ENCODE data around the gene OLIG3. TPM values are rescaled to one million over a fixed set of nuclear protein-coding genes. Genes with fewer than 3 reads are reported as not detected.

The OLIG3 gene
- total and polyA plus RNA-seq, 2 of the 13 experiments (the other 11 are each of a cell fraction or from before 2014, with no cell fraction given): not detected

GRCh38 chr6:137487869-137488149 lies 6.4 kb downstream of the OLIG3 start:
- no peak overlapping the region for H3K27ac ChIP-seq (ENCODE audit: extremely low read length, insufficient read depth, low read length)
- POLR2A ChIA-PET: no interaction called here
- H3K79me2 ChIP-seq (ENCODE audit: insufficient read depth, low read length): no peaks in the 10 kb centered on the region
- no peak overlapping the region for H3K9ac ChIP-seq (ENCODE audit: insufficient read depth, low read depth, low read length)
- DNase-seq (ENCODE audit: low spot score): no peak
- CTCF ChIA-PET (ENCODE audit: low intra/inter-chr PET ratio, low total read pairs): no interaction called here
- H3K36me3 ChIP-seq (replicated peaks in 1 of 2; ENCODE audit: control insufficient read depth in 1 of 2, insufficient read depth in 2 of 2, low read length in 2 of 2): no peaks in the 10 kb centered on the region
- TF ChIP-seq TARDBP (CRISPR knock-in tag; IDR thresholded peaks at IDR 0.05) (no peak), PHB2 (IDR thresholded peaks at IDR 0.05; ENCODE audit: partially characterized antibody) (no peak), MIXL1 (CRISPR knock-in tag; IDR thresholded peaks at IDR 0.05) (no peak), ZFP91 (CRISPR knock-in tag; IDR thresholded peaks at IDR 0.05; ENCODE audit: borderline replicate concordance) (no peak), ZNF468 (CRISPR knock-in tag; IDR thresholded peaks at IDR 0.05) (no peak), HIC2 (CRISPR knock-in tag; IDR thresholded peaks at IDR 0.05; ENCODE audit: low read depth) (no peak), FOXM1 (CRISPR knock-in tag; IDR thresholded peaks at IDR 0.05) (no peak), RERE (CRISPR knock-in tag; IDR thresholded peaks at IDR 0.05; ENCODE audit: low read depth) (no peak), ZMAT5 (CRISPR knock-in tag; IDR thresholded peaks at IDR 0.05; ENCODE audit: borderline replicate concordance, low read depth) (no peak), ZNF292 (CRISPR knock-in tag; IDR thresholded peaks at IDR 0.05; ENCODE audit: borderline replicate concordance, low read depth) (no peak), NCOA5 (CRISPR knock-in tag; IDR thresholded peaks at IDR 0.05) (no peak), AGO2 (optimal IDR thresholded peaks at IDR 0.05; ENCODE audit: low read depth, low read length) (no peak)
- TF ChIP-seq, protein P1, sequence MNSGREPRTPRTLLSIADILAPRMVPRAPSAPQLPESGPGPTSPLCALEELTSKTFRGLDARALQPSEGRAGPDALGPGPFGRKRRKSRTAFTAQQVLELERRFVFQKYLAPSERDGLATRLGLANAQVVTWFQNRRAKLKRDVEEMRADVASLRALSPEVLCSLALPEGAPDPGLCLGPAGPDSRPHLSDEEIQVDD (CRISPR knock-in tag; IDR thresholded peaks at IDR 0.05; ENCODE audit: borderline replicate concordance): no peak
- no peaks in the 10 kb centered on the region for H4K20me1 ChIP-seq (ENCODE audit: insufficient read depth, low read length)
- no peak for ATAC-seq
- H3K4me1 ChIP-seq (ENCODE audit: insufficient read depth, low read length): no peaks in the 10 kb centered on the region
- H3K9me3 ChIP-seq (ENCODE audit: low read length): no peaks in the 10 kb centered on the region
- intact Hi-C loops (cut with micrococcal nuclease; ENCODE audit: unreplicated experiment) (no loop called here), in situ Hi-C loops (cut with HindIII; ENCODE audit: extremely low pct_ligation_motif_present, low pct_unique_long_range_greater_than_20kb) (no loop called here)
- H3K4me2 ChIP-seq (ENCODE audit: low read depth, low read length): no peak overlapping the region
- no peak overlapping the region for H3K4me3 ChIP-seq (replicated peaks in 1 of 3; ENCODE audit: insufficient read depth in 1 of 3, low read depth in 2 of 3, low read length in 3 of 3)
- WGBS (ENCODE audit: low lambda C conversion rate): 67% methylated on average over 11 of the region's 11 CpGs
- no TSS peak for BruUV-seq (replicated peaks)
- H2AFZ ChIP-seq (ENCODE audit: low read length): no peak overlapping the region
- H3K27me3 ChIP-seq (ENCODE audit: control insufficient read depth in 1 of 2, insufficient read depth in 2 of 2, low read length in 2 of 2): peaks cover 6 to 55% of the 10 kb centered on the region in 2 experiments; a peak in 4 of 5 replicates
- FAIRE-seq: no peak

Measured in HepG2 (cell line).